Common myeloid progenitor, CD34-positive (primary cell): ENCODE measurements around the gene MEA1.

ENCODE experiments used
- CTCF ChIA-PET: fragments of 350-600 bp; sonication (Branson Sonifier 250); formaldehyde crosslinking; loops from one replicate; lab custom pipeline; 2021; ENCODE audit warnings: antibody characterized with exemption; lab: Charles Lee
- POLR2A ChIA-PET: fragments of 350-600 bp; sonication (Branson Sonifier 250); formaldehyde crosslinking; loops from one replicate; lab custom pipeline; 2021; ENCODE audit warnings: antibody characterized with exemption; lab: Charles Lee
- DNase-seq, 3 donors: peaks; one replicate each; pipeline versions ENCODE4 v3.0.0 to v3.0.0-alpha.2; 2013
- H3K27ac ChIP-seq, 2 experiments: 1 replicate in 1 of 2; 2 replicates in 1 of 2; pipeline ENCODE4 v1.7.0; 2013; ENCODE audit warnings: inconsistent platforms in 2 of 2, low read length in 2 of 2, mild to moderate bottlenecking in 2 of 2, low read depth in 1 of 2, moderate library complexity in 1 of 2; ENCODE audit not compliant: severe bottlenecking in 2 of 2, insufficient read depth in 1 of 2, poor library complexity in 1 of 2
- H3K27me3 ChIP-seq, 5 experiments: replicated peaks in 2 of 5; 1 replicate in 3 of 5; 2 replicates in 2 of 5; pipeline versions ENCODE4 v1.6.1 to v1.7.0; 2013; ENCODE audit warnings: low read length in 4 of 5, mild to moderate bottlenecking in 2 of 5, moderate library complexity in 2 of 5, inconsistent platforms in 1 of 5; ENCODE audit not compliant: insufficient read depth in 5 of 5, control insufficient read depth in 4 of 5
- H3K36me3 ChIP-seq, 4 experiments: 1 replicate in 2 of 4; 2 replicates in 2 of 4; pipeline versions ENCODE4 v1.6.1 to v1.7.0; 2013; ENCODE audit warnings: low read length in 3 of 4, control low read depth in 1 of 4, mild to moderate bottlenecking in 1 of 4; ENCODE audit not compliant: control insufficient read depth in 4 of 4, insufficient read depth in 4 of 4
- H3K4me1 ChIP-seq, 4 experiments: 1 replicate in 3 of 4; 2 replicates in 1 of 4; pipeline versions ENCODE4 v1.6.1 to v1.7.1; 2013; ENCODE audit warnings: low read length in 3 of 4, mild to moderate bottlenecking in 3 of 4, control low read depth in 1 of 4, inconsistent platforms in 1 of 4, moderate library complexity in 1 of 4; ENCODE audit not compliant: control insufficient read depth in 4 of 4, insufficient read depth in 4 of 4; ENCODE audit errors: control extremely low read depth in 1 of 4
- H3K4me3 ChIP-seq, 7 experiments: 1 replicate in 4 of 7; 2 replicates in 3 of 7; pipeline versions ENCODE4 v1.5.1 to v1.7.0; 2013; ENCODE audit warnings: mild to moderate bottlenecking in 7 of 7, low read length in 6 of 7, moderate library complexity in 6 of 7, inconsistent platforms in 2 of 7, low read depth in 2 of 7, control low read depth in 1 of 7; ENCODE audit not compliant: insufficient read depth in 4 of 7, control insufficient read depth in 1 of 7; ENCODE audit errors: extremely low read depth in 1 of 7
- H3K9me3 ChIP-seq, 5 experiments: 1 replicate in 4 of 5; 2 replicates in 1 of 5; pipeline versions ENCODE4 v1.6.1 to v1.7.1; 2013; ENCODE audit warnings: low read length in 4 of 5, mild to moderate bottlenecking in 2 of 5, inconsistent platforms in 1 of 5, low read depth in 1 of 5, moderate library complexity in 1 of 5; ENCODE audit not compliant: control insufficient read depth in 4 of 5, insufficient read depth in 2 of 5; ENCODE audit errors: control extremely low read depth in 1 of 5
- WGBS: methylation state at CpG from one replicate; pipeline ENCODE4 v1.1.5; 2013; ENCODE audit not compliant: insufficient coverage; 5-methylcytosine and 5-hydroxymethylcytosine counted together

MEA1 gene

GRCh38 chr6:43059168-43060033 lies 45.7 kb upstream of the MEA1 start, which contains the start of the genes KLC4 and MRPL2:
KLC4 (plus strand) TSS chr6:43059631; CDS start chr6:43061336, 1,705 bp downstream.
MRPL2 (minus strand) TSS chr6:43059434; CDS start chr6:43059381, 53 bp downstream.
- H3K36me3 ChIP-seq: peaks cover 4 to 24% (median 16%) of the 10 kb centered on the region in 4 experiments
- POLR2A ChIA-PET: interaction anchor here (0.5 to 1.0 kb wide), 2 partner anchors 81 to 130 kb away, joined by 3 to 4 read pairs; partner anchors contain the start of genes CNPY3 and PEX6
- under 1% methylated on average over 43 of the region's 64 CpGs for WGBS

GRCh38 chr6:43058531-43058930 lies 44.8 kb upstream of the MEA1 start:
- Histone ChIP-seq H3K4me1 (peaks cover 9 to 30% (median 23%) of the 10 kb centered on the region in 4 experiments), H3K9me3 (no peaks in the 10 kb centered on the region), H3K4me3 (peak overlapping the region in 6 of 7 experiments; percentile 80 to 100 (median 98)), H3K36me3 (peaks cover 4 to 21% (median 17%) of the 10 kb centered on the region in 4 experiments), H3K27me3 (no peaks in the 10 kb centered on the region), H3K27ac (peak overlapping the region; percentile 97 to 99)
- ChIA-PET POLR2A (no interaction called here), CTCF (interaction anchor here (0.8 to 2.2 kb wide), 3 partner anchors 13 to 85 kb away, joined by 3 to 8 read pairs (median 6); no protein-coding TSS in a partner anchor)
- DNase-seq: peak in 2 of 3 donors; percentile 15 to 20
- no CpG with 5 or more reads among the region's 1 CpG for WGBS

More at GRCh38 chr6:43059168-43060033, 45.7 kb upstream of the MEA1 start, which contains the start of the genes KLC4 and MRPL2:
- H3K27ac ChIP-seq: peak within 1 kb of the TSS; percentile 97 to 99
- CTCF ChIA-PET: interaction anchor here (0.9 to 2.2 kb wide), 4 partner anchors 10 to 70 kb away, joined by 4 to 8 read pairs (median 6); no protein-coding TSS in a partner anchor
- H3K27me3 ChIP-seq: no peaks in the 10 kb centered on the region
- peaks cover 9 to 24% (median 18%) of the 10 kb centered on the region in 4 experiments for H3K4me1 ChIP-seq
- peak; percentile 99 for DNase-seq
- peak within 1 kb of the TSS; percentile 74 to 100 (median 98) for H3K4me3 ChIP-seq
- H3K9me3 ChIP-seq: no peaks in the 10 kb centered on the region

GRCh38 chr6:43055966-43056365 lies 42.2 kb upstream of the MEA1 start:
- Histone ChIP-seq H3K4me1 (peaks cover 9 to 43% (median 38%) of the 10 kb centered on the region in 4 experiments), H3K27ac (no peak overlapping the region), H3K36me3 (peaks cover 0 to 32% (median 17%) of the 10 kb centered on the region in 4 experiments), H3K9me3 (no peaks in the 10 kb centered on the region), H3K27me3 (no peaks in the 10 kb centered on the region), H3K4me3 (no peak overlapping the region)
- ChIA-PET POLR2A (no interaction called here), CTCF (interaction anchor here (1.3 to 3.0 kb wide), 2 partner anchors 8 to 70 kb away, joined by 3 to 11 read pairs; no protein-coding TSS in a partner anchor)
- no peak for DNase-seq
- WGBS: 100% methylated on average over 4 of the region's 8 CpGs

- H3K36me3 ChIP-seq: peaks cover 2 to 44% (median 24%) of the 10 kb centered on the region in 4 experiments
- H3K4me3 ChIP-seq: peak overlapping the region in 5 of 7 experiments; percentile 81 to 93 (median 84)
- DNase-seq: no peak
Observed at GRCh38 chr6:43054206-43054943, 40.6 kb upstream of the MEA1 start.

GRCh38 chr6:43053545-43054205 lies 39.9 kb upstream of the MEA1 start, which contains the start of gene CUL7:
CUL7 (minus strand) TSS chr6:43053851; CDS start chr6:43052788, 1,063 bp downstream.
- DNase-seq: peak; percentile 89 to 94 (median 94)
- H3K27ac ChIP-seq: peak within 1 kb of the TSS; percentile 69 to 90
- ChIA-PET POLR2A (interaction anchor here (0.6 to 1.1 kb wide), 5 partner anchors 12 to 1156 kb away, joined by 3 to 7 read pairs (median 5); partner anchors contain the start of genes KLHDC3 and MEA1), CTCF (interaction anchor here (1.0 to 3.0 kb wide), 7 partner anchors 11 to 88 kb away, joined by 3 to 11 read pairs (median 3); partner anchors contain the start of gene KLHDC3)
- H3K27me3 ChIP-seq: no peaks in the 10 kb centered on the region
- WGBS: 0% methylated on average over 42 of the region's 45 CpGs
- no peaks in the 10 kb centered on the region for H3K9me3 ChIP-seq
- H3K4me3 ChIP-seq: peak within 1 kb of the TSS; percentile 49 to 93 (median 83)
- H3K4me1 ChIP-seq: peaks cover 6 to 29% (median 26%) of the 10 kb centered on the region in 4 experiments
- H3K36me3 ChIP-seq: peaks cover 2 to 49% (median 26%) of the 10 kb centered on the region in 4 experiments

More at GRCh38 chr6:43054206-43054943, 40.6 kb upstream of the MEA1 start:
- CTCF ChIA-PET: interaction anchor here (0.6 to 3.0 kb wide), 8 partner anchors 10 to 393 kb away, joined by 3 to 11 read pairs (median 3); partner anchors contain the start of gene KLHDC3
- WGBS: 89% methylated on average over 14 of the region's 17 CpGs
- Histone ChIP-seq H3K9me3 (no peaks in the 10 kb centered on the region), H3K27me3 (no peaks in the 10 kb centered on the region), H3K4me1 (peaks cover 7 to 33% (median 28%) of the 10 kb centered on the region in 4 experiments), H3K27ac (peak overlapping the region; percentile 69 to 90)
- POLR2A ChIA-PET: interaction anchor here (0.6 to 1.1 kb wide), 5 partner anchors 11 to 1157 kb away, joined by 3 to 7 read pairs (median 5); partner anchors contain the start of genes KLHDC3 and MEA1
